IPS-20b (cell line): ENCODE results near the gene PRKAB1.

Experiments
- H3K27ac ChIP-seq: one replicate; pipeline ENCODE4 v1.5.1; 2013; ENCODE audit warnings: low read length
- H3K27me3 ChIP-seq: 2 replicates; pipeline ENCODE4 v1.6.1; 2013; ENCODE audit warnings: mild to moderate bottlenecking, low read length, inconsistent platforms; ENCODE audit not compliant: insufficient read depth
- H3K36me3 ChIP-seq: 2 replicates; pipeline ENCODE4 v1.6.1; 2013; ENCODE audit warnings: low read depth, mild to moderate bottlenecking, inconsistent platforms, low read length, moderate library complexity; ENCODE audit not compliant: insufficient read depth
- H3K4me1 ChIP-seq: 2 replicates; pipeline ENCODE4 v1.6.1; 2013; ENCODE audit warnings: mild to moderate bottlenecking, control low read depth, inconsistent platforms, low read length, moderate library complexity; ENCODE audit not compliant: insufficient read depth
- H3K4me3 ChIP-seq: 2 replicates; pipeline ENCODE4 v1.5.1; 2013; ENCODE audit warnings: mild to moderate bottlenecking, low read length, inconsistent platforms
- H3K9ac ChIP-seq: 2 replicates; pipeline ENCODE4 v1.6.1; 2013; ENCODE audit warnings: low read depth, mild to moderate bottlenecking, inconsistent platforms, low read length, moderate library complexity
- H3K9me3 ChIP-seq: 2 replicates; pipeline ENCODE4 v1.6.1; 2013; ENCODE audit warnings: mild to moderate bottlenecking, low read depth, low read length, inconsistent platforms; ENCODE audit not compliant: insufficient read depth

The PRKAB1 gene

GRCh38 chr12:119665164-119665929, 2.6 kb upstream of the PRKAB1 start:
- Histone ChIP-seq H3K9ac (no peak overlapping the region), H3K9me3 (no peaks in the 10 kb centered on the region), H3K4me1 (no peaks in the 10 kb centered on the region; the same call in 1 of the 2 replicates), H3K27me3 (no peaks in the 10 kb centered on the region), H3K36me3 (peaks cover 6% of the 10 kb centered on the region; the same call in 1 of the 2 replicates), H3K27ac (no peak overlapping the region), H3K4me3 (no peak overlapping the region)

GRCh38 chr12:119666226-119666795, 1.6 kb upstream of the PRKAB1 start:
- H3K9ac ChIP-seq: no peak overlapping the region
- no peaks in the 10 kb centered on the region for H3K27me3 ChIP-seq
- no peaks in the 10 kb centered on the region; the same call in 1 of the 2 replicates for H3K4me1 ChIP-seq
- no peaks in the 10 kb centered on the region for H3K9me3 ChIP-seq
- no peak overlapping the region for H3K4me3 ChIP-seq
- H3K36me3 ChIP-seq: peaks cover 16% of the 10 kb centered on the region; the same call in 1 of the 2 replicates
- H3K27ac ChIP-seq: no peak overlapping the region

- no peaks in the 10 kb centered on the region for H3K27me3 ChIP-seq
- peak overlapping the region; percentile 80; the same call in 1 of the 2 replicates for H3K9ac ChIP-seq
These were observed 895 bp upstream of the PRKAB1 start for GRCh38 chr12:119666900-119667576.

GRCh38 chr12:119668324-119668841, 450 bp downstream of the PRKAB1 start:
- no peaks in the 10 kb centered on the region for H3K9me3 ChIP-seq
- peaks cover 37% of the 10 kb centered on the region for H3K36me3 ChIP-seq
- H3K4me3 ChIP-seq: peak overlapping the region; percentile 94
- H3K27ac ChIP-seq: no peak overlapping the region
- peak overlapping the region; percentile 96 for H3K9ac ChIP-seq
- no peaks in the 10 kb centered on the region for H3K27me3 ChIP-seq
- H3K4me1 ChIP-seq: no peaks in the 10 kb centered on the region; the same call in 1 of the 2 replicates

More at GRCh38 chr12:119666900-119667576, 895 bp upstream of the PRKAB1 start:
- no peaks in the 10 kb centered on the region for H3K9me3 ChIP-seq
- peaks cover 23% of the 10 kb centered on the region for H3K36me3 ChIP-seq
- no peaks in the 10 kb centered on the region; the same call in 1 of the 2 replicates for H3K4me1 ChIP-seq
- H3K27ac ChIP-seq: no peak overlapping the region
- peak overlapping the region; percentile 94 for H3K4me3 ChIP-seq

GRCh38 chr12:119669744-119670472, 2.0 kb downstream of the PRKAB1 start:
- H3K9ac ChIP-seq: no peak overlapping the region
- H3K27me3 ChIP-seq: no peaks in the 10 kb centered on the region
- no peak overlapping the region for H3K27ac ChIP-seq
- H3K36me3 ChIP-seq: peaks cover 52% of the 10 kb centered on the region
- no peaks in the 10 kb centered on the region; the same call in 1 of the 2 replicates for H3K4me1 ChIP-seq
- H3K4me3 ChIP-seq: peak overlapping the region; percentile 16; the same call in 1 of the 2 replicates
- H3K9me3 ChIP-seq: no peaks in the 10 kb centered on the region

GRCh38 chr12:119671070-119671469, 3.1 kb downstream of the PRKAB1 start:
- H3K27ac ChIP-seq: no peak overlapping the region
- no peaks in the 10 kb centered on the region; the same call in 1 of the 2 replicates for H3K4me1 ChIP-seq
- H3K9me3 ChIP-seq: no peaks in the 10 kb centered on the region
- no peaks in the 10 kb centered on the region for H3K27me3 ChIP-seq
- H3K4me3 ChIP-seq: no peak overlapping the region
- no peak overlapping the region for H3K9ac ChIP-seq
- H3K36me3 ChIP-seq: peaks cover 64% of the 10 kb centered on the region

- H3K4me1 ChIP-seq: no peaks in the 10 kb centered on the region; the same call in 1 of the 2 replicates
- H3K27ac ChIP-seq: no peak overlapping the region
- peaks cover 75% of the 10 kb centered on the region for H3K36me3 ChIP-seq
- H3K4me3 ChIP-seq: no peak overlapping the region
- no peak overlapping the region for H3K9ac ChIP-seq
- no peaks in the 10 kb centered on the region for H3K27me3 ChIP-seq
- no peaks in the 10 kb centered on the region for H3K9me3 ChIP-seq
These were observed 4.3 kb downstream of the PRKAB1 start for GRCh38 chr12:119672194-119672593.

- Histone ChIP-seq H3K9me3 (no peaks in the 10 kb centered on the region), H3K27me3 (no peaks in the 10 kb centered on the region), H3K4me3 (no peak overlapping the region), H3K4me1 (no peaks in the 10 kb centered on the region), H3K36me3 (peaks cover 88% of the 10 kb centered on the region), H3K9ac (no peak overlapping the region), H3K27ac (no peak overlapping the region)
These were observed 5.7 kb downstream of the PRKAB1 start for GRCh38 chr12:119673634-119674033.

- Histone ChIP-seq H3K36me3 (peaks cover 97% of the 10 kb centered on the region), H3K9me3 (no peaks in the 10 kb centered on the region), H3K9ac (no peak overlapping the region), H3K27ac (no peak overlapping the region), H3K4me1 (no peaks in the 10 kb centered on the region), H3K4me3 (no peak overlapping the region), H3K27me3 (no peaks in the 10 kb centered on the region)
These were observed 6.6 kb downstream of the PRKAB1 start for GRCh38 chr12:119674560-119674959.

- Histone ChIP-seq H3K4me3 (no peak overlapping the region), H3K27me3 (no peaks in the 10 kb centered on the region), H3K27ac (no peak overlapping the region), H3K36me3 (peaks cover 99% of the 10 kb centered on the region), H3K9ac (no peak overlapping the region), H3K9me3 (no peaks in the 10 kb centered on the region), H3K4me1 (no peaks in the 10 kb centered on the region)
These were observed 8.1 kb downstream of the PRKAB1 start for GRCh38 chr12:119676022-119676421.

- Histone ChIP-seq H3K9ac (no peak overlapping the region), H3K4me1 (no peaks in the 10 kb centered on the region), H3K9me3 (no peaks in the 10 kb centered on the region), H3K36me3 (peaks cover 99% of the 10 kb centered on the region), H3K4me3 (no peak overlapping the region), H3K27me3 (no peaks in the 10 kb centered on the region), H3K27ac (no peak overlapping the region)
These were observed 8.6 kb downstream of the PRKAB1 start for GRCh38 chr12:119676573-119676972.
